K562 (cell line): Measurements from ENCODE around the gene PCSK7. TPM values are rescaled to one million over a fixed set of nuclear protein-coding genes. Genes with fewer than 3 reads are reported as not detected.

Experiments
- CREB1 ChIP-seq, 2 experiments: sonication (generic) in 1 of 2; formaldehyde crosslinking in 1 of 2; IDR thresholded peaks; 2 replicates each; pipeline versions ENCODE4 v1.6.1 to v1.8.0; 2012 to 2022; ENCODE audit warnings: inconsistent platforms in 1 of 2, mild to moderate bottlenecking in 1 of 2, missing genetic modification reagents in 1 of 2, moderate library complexity in 1 of 2
- CREB5 ChIP-seq: fragments of 250-450 bp; sonication (Bioruptor Pico); IDR thresholded peaks from 2 replicates; pipeline ENCODE4 v1.5.0; 2020; ENCODE audit warnings: mild to moderate bottlenecking
- GATAD2B ChIP-seq: fragments of 450-650 bp; IDR thresholded peaks from 2 replicates; pipeline ENCODE4 v1.6.1; 2017; ENCODE audit warnings: mild to moderate bottlenecking, borderline replicate concordance
- HNRNPLL ChIP-seq: fragments of 200-400 bp; formaldehyde crosslinking; IDR thresholded peaks from 2 replicates; pipeline ENCODE4 v1.6.1; 2017; ENCODE audit warnings: low read length, low read depth, mild to moderate bottlenecking; ENCODE audit not compliant: poor library complexity, severe bottlenecking
- POLR2H ChIP-seq: IDR thresholded peaks from 2 replicates; pipeline ENCODE4 v1.6.1; 2016; ENCODE audit warnings: missing genetic modification characterization, low read depth, mild to moderate bottlenecking, control low read depth, missing compliant biosample characterization, moderate library complexity
- RBFOX2 ChIP-seq: fragments of 200-400 bp; formaldehyde crosslinking; IDR thresholded peaks from 2 replicates; pipeline ENCODE4 v1.6.1; 2017; ENCODE audit warnings: low read depth, mild to moderate bottlenecking, low read length, moderate library complexity
- SAP30 ChIP-seq: fragments of 200-600 bp; sonication (generic); IDR thresholded peaks from 2 replicates; pipeline ENCODE4 v1.6.1; 2012; ENCODE audit warnings: borderline replicate concordance, low read depth, mild to moderate bottlenecking, moderate library complexity, low read length, control low read depth, inconsistent platforms; ENCODE audit not compliant: insufficient read depth, poor library complexity, severe bottlenecking
- SMARCA4 ChIP-seq: fragments of 450-650 bp; IDR thresholded peaks from 2 replicates; pipeline ENCODE4 v1.6.1; 2016
- SOX6 ChIP-seq: fragments of 450-650 bp; IDR thresholded peaks from 2 replicates; pipeline ENCODE4 v1.6.1; 2014; ENCODE audit warnings: mild to moderate bottlenecking
- ZBTB17 ChIP-seq: fragments of 450-650 bp; formaldehyde crosslinking; IDR thresholded peaks from 2 replicates; pipeline ENCODE4 v1.4.0; 2020; ENCODE audit warnings: mild to moderate bottlenecking
- ZBTB40 ChIP-seq, 2 experiments: fragments of 450-650 bp in 1 of 2; sonication (generic) in 1 of 2; formaldehyde crosslinking in 1 of 2; IDR thresholded peaks; 2 replicates each; pipeline versions ENCODE4 v1.7.1 to v1.9.0; 2016 to 2022; ENCODE audit warnings: inconsistent platforms in 1 of 2, mild to moderate bottlenecking in 1 of 2, missing genetic modification reagents in 1 of 2
- ZBTB8A ChIP-seq: fragments of 450-650 bp; IDR thresholded peaks from 2 replicates; pipeline ENCODE4 v1.6.1; 2018; ENCODE audit warnings: mild to moderate bottlenecking, moderate library complexity; ENCODE audit not compliant: partially characterized antibody
- polyA plus RNA-seq, 8 experiments: library from polyadenylated mRNA; depleted of rRNA in 4 of 8; stranded (reverse) in 5 of 8; unstranded in 3 of 8; fragments of >200 nt; fragmentation: Nextera tagmentation in 2 of 8; fragmentation: Illumina TruSeq in 1 of 8; extraction: Ambion mirVana in 2 of 8; extraction: Trizol in 1 of 8; gene quantifications; 2 replicates each; pipeline versions ENCODE4 v1.2.1 to v1.2.3, GENCODE V29; 2011 to 2014; ENCODE audit warnings: inconsistent platforms in 1 of 8, missing spikeins in 1 of 8
- total RNA-seq, 7 experiments: library from RNA; depleted of rRNA in 6 of 7; stranded (reverse); fragments of >200 nt in 6 of 7; fragmentation: Illumina TruSeq in 2 of 7; extraction: Trizol in 2 of 7; gene quantifications; 2 replicates each; pipeline versions ENCODE4 v1.2.1 to v1.2.3, GENCODE V29; 2011 to 2021; ENCODE audit warnings: low replicate concordance in 1 of 7
- TF ChIP-seq, protein P1 (sequence below): fragments of 450-650 bp; conservative IDR thresholded peaks from 2 replicates; pipeline ENCODE4 v1.6.1; 2016; ENCODE audit warnings: missing genetic modification characterization, low read depth, mild to moderate bottlenecking, control low read depth, missing compliant biosample characterization

PCSK7 gene
- total and polyA plus RNA-seq, 9 of the 15 experiments (the other 6 are each of a cell fraction or from before 2014, with no cell fraction given) = 3.1 to 29.2 (median 15.6) TPM

DNA sequence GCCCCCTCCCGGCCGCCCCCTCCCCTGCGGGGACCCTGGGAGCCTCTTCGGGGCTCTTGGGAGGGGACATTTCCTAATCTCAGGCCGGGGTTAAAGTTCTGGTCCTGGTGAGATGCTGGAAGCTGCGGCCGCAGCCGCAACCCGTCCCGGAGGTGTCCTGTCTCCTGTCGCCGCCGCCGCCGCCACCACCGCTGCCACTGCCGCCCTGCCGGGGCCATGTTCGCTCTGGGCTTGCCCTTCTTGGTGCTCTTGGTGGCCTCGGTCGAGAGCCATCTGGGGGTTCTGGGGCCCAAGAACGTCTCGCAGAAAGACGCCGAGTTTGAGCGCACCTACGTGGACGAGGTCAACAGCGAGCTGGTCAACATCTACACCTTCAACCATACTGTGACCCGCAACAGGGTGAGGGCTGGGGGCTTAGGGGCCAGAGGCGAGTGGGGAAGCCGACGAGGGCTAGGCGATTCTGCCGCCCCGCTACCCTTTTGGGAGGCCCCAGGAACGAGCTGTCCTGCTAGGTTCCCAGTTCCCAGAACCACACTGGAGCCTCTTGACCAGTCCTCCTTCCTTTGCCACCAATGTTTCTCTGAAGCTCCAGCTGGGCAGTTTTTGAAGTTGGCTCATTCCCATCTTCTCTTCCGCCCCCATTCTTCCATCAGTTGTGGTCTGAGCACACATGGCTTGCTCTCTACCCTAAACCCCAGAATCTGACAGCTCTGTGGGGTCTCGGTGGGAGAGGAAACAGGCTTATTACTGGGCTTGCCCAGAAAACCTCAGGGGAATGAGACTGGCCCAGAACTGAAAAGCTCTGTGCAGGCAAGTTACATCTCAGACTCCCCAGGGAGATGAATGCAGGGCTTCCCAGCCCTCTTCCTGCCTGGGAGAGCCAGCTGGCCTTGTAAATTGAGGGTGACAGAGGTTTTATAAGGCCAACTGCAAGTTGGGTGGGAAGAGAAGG lies 52.5 kb downstream of the PCSK7 start (continued):
- TF ChIP-seq CREB5 (CRISPR knock-in tag) = no peak
- no peak for TF ChIP-seq SMARCA4
- TF ChIP-seq ZBTB8A = no peak
- TF ChIP-seq GATAD2B = no peak
- peak; percentile 12 for TF ChIP-seq SAP30
- TF ChIP-seq SOX6 = no peak
- no peak for TF ChIP-seq POLR2H (tag)
- TF ChIP-seq RBFOX2 = peak; percentile 55; the same call in 1 of the 2 replicates
- no peak for TF ChIP-seq ZBTB17 (CRISPR knock-in tag)
- TF ChIP-seq CREB1 (IDR thresholded peaks at IDR 0.05) = no peak
- no peak for TF ChIP-seq CREB1 (CRISPR knock-in tag; IDR thresholded peaks at IDR 0.05)
- peak; percentile 24 for TF ChIP-seq HNRNPLL
- TF ChIP-seq, protein P1, sequence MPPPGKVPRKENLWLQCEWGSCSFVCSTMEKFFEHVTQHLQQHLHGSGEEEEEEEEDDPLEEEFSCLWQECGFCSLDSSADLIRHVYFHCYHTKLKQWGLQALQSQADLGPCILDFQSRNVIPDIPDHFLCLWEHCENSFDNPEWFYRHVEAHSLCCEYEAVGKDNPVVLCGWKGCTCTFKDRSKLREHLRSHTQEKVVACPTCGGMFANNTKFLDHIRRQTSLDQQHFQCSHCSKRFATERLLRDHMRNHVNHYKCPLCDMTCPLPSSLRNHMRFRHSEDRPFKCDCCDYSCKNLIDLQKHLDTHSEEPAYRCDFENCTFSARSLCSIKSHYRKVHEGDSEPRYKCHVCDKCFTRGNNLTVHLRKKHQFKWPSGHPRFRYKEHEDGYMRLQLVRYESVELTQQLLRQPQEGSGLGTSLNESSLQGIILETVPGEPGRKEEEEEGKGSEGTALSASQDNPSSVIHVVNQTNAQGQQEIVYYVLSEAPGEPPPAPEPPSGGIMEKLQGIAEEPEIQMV = no peak
- 0 out of 2 replicates have a peak, but pooled peaks have one; percentile 14 for TF ChIP-seq ZBTB40 (IDR thresholded peaks at IDR 0.05)
- no peak for TF ChIP-seq ZBTB40 (CRISPR knock-in tag; IDR thresholded peaks at IDR 0.05)
